HepG2 (cell line): ENCODE data around the gene ATM. TPM values are rescaled to one million over a fixed set of nuclear protein-coding genes. Genes with fewer than 3 reads are reported as not detected.
A peak's percentile ranks its signal among the peaks of the same experiment; 100 is the strongest.

Experiments
- FOXO1 ChIP-seq: sonication (generic); formaldehyde crosslinking; IDR thresholded peaks from 2 replicates; pipeline ENCODE4 v1.4.0; 2020; ENCODE audit warnings: missing genetic modification reagents
- HOXA3 ChIP-seq: sonication (generic); formaldehyde crosslinking; IDR thresholded peaks from 2 replicates; pipeline ENCODE4 v1.5.0; 2020; ENCODE audit warnings: missing genetic modification reagents
- RAD21 ChIP-seq: fragments of 450-650 bp; formaldehyde crosslinking; IDR thresholded peaks from 2 replicates; pipeline ENCODE4 v1.5.0; 2020; ENCODE audit warnings: mild to moderate bottlenecking
- TAF1 ChIP-seq: sonication (generic); formaldehyde crosslinking; IDR thresholded peaks from 2 replicates; pipeline ENCODE4 v1.4.0; 2020; ENCODE audit warnings: missing genetic modification reagents
- TRIM24 ChIP-seq: sonication (generic); formaldehyde crosslinking; IDR thresholded peaks from 2 replicates; pipeline ENCODE4 v1.8.0; 2022; ENCODE audit warnings: mild to moderate bottlenecking, missing genetic modification reagents
- ZBTB20 ChIP-seq: sonication (generic); formaldehyde crosslinking; IDR thresholded peaks from 2 replicates; pipeline ENCODE4 v1.8.1; 2023; ENCODE audit warnings: missing genetic modification reagents, low read depth, mild to moderate bottlenecking, borderline replicate concordance
- ZNF225 ChIP-seq: sonication (generic); formaldehyde crosslinking; IDR thresholded peaks from 2 replicates; pipeline ENCODE4 v1.4.0; 2020; ENCODE audit warnings: mild to moderate bottlenecking, missing genetic modification reagents
- ZNF619 ChIP-seq: sonication (generic); formaldehyde crosslinking; IDR thresholded peaks from 2 replicates; pipeline ENCODE4 v1.4.0; 2020; ENCODE audit warnings: mild to moderate bottlenecking, missing genetic modification reagents
- ZNF746 ChIP-seq: sonication (generic); formaldehyde crosslinking; IDR thresholded peaks from 2 replicates; pipeline ENCODE4 v1.8.0; 2022; ENCODE audit warnings: mild to moderate bottlenecking, missing genetic modification reagents
- polyA plus RNA-seq, 8 experiments: library from polyadenylated mRNA; depleted of rRNA in 3 of 8; stranded (reverse) in 7 of 8; unstranded in 1 of 8; fragments of >200 nt; fragmentation: Illumina TruSeq in 4 of 8; extraction: Trizol in 4 of 8; gene quantifications; 2 replicates each; pipeline versions ENCODE4 v1.2.1 to v1.2.3, GENCODE V29; 2011 to 2016; ENCODE audit warnings: low read depth in 4 of 8, missing spikeins in 1 of 8, mixed read lengths in 1 of 8; ENCODE audit not compliant: insufficient read depth in 1 of 8
- total RNA-seq, 5 experiments: library from RNA; depleted of rRNA; stranded (reverse); fragments of >200 nt; fragmentation: Illumina TruSeq; extraction: Trizol; gene quantifications; 2 replicates each; pipeline ENCODE4 v1.2.3, GENCODE V29; 2016; ENCODE audit warnings: low read depth in 1 of 5
- TF ChIP-seq, protein P1 (sequence below): sonication (generic); formaldehyde crosslinking; IDR thresholded peaks from 2 replicates; pipeline ENCODE4 v1.8.0; 2023; ENCODE audit warnings: mild to moderate bottlenecking, missing genetic modification reagents
- TF ChIP-seq, protein P2 (sequence below): sonication (generic); formaldehyde crosslinking; IDR thresholded peaks from 2 replicates; pipeline ENCODE4 v1.8.0; 2022; ENCODE audit warnings: mild to moderate bottlenecking, missing genetic modification reagents; ENCODE audit not compliant: insufficient replicate concordance
- TF ChIP-seq, protein P3 (sequence below): sonication (generic); formaldehyde crosslinking; IDR thresholded peaks from 2 replicates; pipeline ENCODE4 v1.4.0; 2020; ENCODE audit warnings: missing genetic modification reagents
- TF ChIP-seq, protein P4 (sequence below): sonication (generic); formaldehyde crosslinking; IDR thresholded peaks from 2 replicates; pipeline ENCODE4 v1.4.0; 2020; ENCODE audit warnings: missing genetic modification reagents
- TF ChIP-seq, protein P5 (sequence below): IDR thresholded peaks from 2 replicates; pipeline ENCODE4 v1.6.1; 2016; ENCODE audit warnings: low read depth
- TF ChIP-seq, protein P6 (sequence below): sonication (generic); formaldehyde crosslinking; IDR thresholded peaks from 2 replicates; pipeline ENCODE4 v1.5.1; 2020; ENCODE audit warnings: missing genetic modification reagents, mild to moderate bottlenecking, borderline replicate concordance

ATM gene
- total and polyA plus RNA-seq, 2 of the 13 experiments (the other 11 are each of a cell fraction or from before 2014, with no cell fraction given) = 40.0 to 71.6 TPM

DNA sequence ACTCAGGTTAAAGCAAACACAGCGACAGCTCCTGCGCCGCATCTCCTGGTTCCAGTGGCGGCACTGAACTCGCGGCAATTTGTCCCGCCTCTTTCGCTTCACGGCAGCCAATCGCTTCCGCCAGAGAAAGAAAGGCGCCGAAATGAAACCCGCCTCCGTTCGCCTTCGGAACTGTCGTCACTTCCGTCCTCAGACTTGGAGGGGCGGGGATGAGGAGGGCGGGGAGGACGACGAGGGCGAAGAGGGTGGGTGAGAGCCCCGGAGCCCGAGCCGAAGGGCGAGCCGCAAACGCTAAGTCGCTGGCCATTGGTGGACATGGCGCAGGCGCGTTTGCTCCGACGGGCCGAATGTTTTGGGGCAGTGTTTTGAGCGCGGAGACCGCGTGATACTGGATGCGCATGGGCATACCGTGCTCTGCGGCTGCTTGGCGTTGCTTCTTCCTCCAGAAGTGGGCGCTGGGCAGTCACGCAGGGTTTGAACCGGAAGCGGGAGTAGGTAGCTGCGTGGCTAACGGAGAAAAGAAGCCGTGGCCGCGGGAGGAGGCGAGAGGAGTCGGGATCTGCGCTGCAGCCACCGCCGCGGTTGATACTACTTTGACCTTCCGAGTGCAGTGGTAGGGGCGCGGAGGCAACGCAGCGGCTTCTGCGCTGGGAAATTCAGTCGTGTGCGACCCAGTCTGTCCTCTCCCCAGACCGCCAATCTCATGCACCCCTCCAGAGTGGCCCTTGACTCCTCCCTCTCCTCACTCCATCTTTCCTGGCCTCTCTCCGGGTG lies at the start of gene ATM, which contains the start of gene NPAT (continued):
- TF ChIP-seq, protein P1, sequence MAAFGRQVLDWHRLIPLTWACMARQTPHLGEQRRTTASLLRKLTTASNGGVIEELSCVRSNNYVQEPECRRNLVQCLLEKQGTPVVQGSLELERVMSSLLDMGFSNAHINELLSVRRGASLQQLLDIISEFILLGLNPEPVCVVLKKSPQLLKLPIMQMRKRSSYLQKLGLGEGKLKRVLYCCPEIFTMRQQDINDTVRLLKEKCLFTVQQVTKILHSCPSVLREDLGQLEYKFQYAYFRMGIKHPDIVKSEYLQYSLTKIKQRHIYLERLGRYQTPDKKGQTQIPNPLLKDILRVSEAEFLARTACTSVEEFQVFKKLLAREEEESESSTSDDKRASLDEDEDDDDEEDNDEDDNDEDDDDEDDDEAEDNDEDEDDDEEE (CRISPR knock-in tag) = no peak
- TF ChIP-seq, protein P2, sequence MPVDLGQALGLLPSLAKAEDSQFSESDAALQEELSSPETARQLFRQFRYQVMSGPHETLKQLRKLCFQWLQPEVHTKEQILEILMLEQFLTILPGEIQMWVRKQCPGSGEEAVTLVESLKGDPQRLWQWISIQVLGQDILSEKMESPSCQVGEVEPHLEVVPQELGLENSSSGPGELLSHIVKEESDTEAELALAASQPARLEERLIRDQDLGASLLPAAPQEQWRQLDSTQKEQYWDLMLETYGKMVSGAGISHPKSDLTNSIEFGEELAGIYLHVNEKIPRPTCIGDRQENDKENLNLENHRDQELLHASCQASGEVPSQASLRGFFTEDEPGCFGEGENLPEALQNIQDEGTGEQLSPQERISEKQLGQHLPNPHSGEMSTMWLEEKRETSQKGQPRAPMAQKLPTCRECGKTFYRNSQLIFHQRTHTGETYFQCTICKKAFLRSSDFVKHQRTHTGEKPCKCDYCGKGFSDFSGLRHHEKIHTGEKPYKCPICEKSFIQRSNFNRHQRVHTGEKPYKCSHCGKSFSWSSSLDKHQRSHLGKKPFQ (CRISPR knock-in tag) = peak; percentile 87
- TF ChIP-seq FOXO1 (CRISPR knock-in tag) (peak; percentile 67), HOXA3 (CRISPR knock-in tag) (peak; percentile 96), ZNF746 (peak; percentile 16; the same call in 1 of the 2 replicates), TRIM24 (CRISPR knock-in tag) (no peak), ZNF225 (CRISPR knock-in tag) (no peak), RAD21 (peak; percentile 85), ZNF619 (CRISPR knock-in tag) (peak; percentile 60), ZBTB20 (CRISPR knock-in tag) (peak; percentile 66; the same call in 1 of the 2 replicates), TAF1 (CRISPR knock-in tag) (peak; percentile 81)
- TF ChIP-seq, protein P3, sequence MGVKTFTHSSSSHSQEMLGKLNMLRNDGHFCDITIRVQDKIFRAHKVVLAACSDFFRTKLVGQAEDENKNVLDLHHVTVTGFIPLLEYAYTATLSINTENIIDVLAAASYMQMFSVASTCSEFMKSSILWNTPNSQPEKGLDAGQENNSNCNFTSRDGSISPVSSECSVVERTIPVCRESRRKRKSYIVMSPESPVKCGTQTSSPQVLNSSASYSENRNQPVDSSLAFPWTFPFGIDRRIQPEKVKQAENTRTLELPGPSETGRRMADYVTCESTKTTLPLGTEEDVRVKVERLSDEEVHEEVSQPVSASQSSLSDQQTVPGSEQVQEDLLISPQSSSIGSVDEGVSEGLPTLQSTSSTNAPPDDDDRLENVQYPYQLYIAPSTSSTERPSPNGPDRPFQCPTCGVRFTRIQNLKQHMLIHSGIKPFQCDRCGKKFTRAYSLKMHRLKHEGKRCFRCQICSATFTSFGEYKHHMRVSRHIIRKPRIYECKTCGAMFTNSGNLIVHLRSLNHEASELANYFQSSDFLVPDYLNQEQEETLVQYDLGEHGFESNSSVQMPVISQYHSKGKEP (CRISPR knock-in tag) = 0 out of 2 replicates have a peak, but pooled peaks have one; percentile 51
- TF ChIP-seq, protein P4, sequence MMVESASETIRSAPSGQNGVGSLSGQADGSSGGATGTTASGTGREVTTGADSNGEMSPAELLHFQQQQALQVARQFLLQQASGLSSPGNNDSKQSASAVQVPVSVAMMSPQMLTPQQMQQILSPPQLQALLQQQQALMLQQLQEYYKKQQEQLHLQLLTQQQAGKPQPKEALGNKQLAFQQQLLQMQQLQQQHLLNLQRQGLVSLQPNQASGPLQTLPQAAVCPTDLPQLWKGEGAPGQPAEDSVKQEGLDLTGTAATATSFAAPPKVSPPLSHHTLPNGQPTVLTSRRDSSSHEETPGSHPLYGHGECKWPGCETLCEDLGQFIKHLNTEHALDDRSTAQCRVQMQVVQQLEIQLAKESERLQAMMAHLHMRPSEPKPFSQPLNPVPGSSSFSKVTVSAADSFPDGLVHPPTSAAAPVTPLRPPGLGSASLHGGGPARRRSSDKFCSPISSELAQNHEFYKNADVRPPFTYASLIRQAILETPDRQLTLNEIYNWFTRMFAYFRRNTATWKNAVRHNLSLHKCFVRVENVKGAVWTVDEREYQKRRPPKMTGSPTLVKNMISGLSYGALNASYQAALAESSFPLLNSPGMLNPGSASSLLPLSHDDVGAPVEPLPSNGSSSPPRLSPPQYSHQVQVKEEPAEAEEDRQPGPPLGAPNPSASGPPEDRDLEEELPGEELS (CRISPR knock-in tag) = peak; percentile 20; the same call in 1 of the 2 replicates
- TF ChIP-seq, protein P5, sequence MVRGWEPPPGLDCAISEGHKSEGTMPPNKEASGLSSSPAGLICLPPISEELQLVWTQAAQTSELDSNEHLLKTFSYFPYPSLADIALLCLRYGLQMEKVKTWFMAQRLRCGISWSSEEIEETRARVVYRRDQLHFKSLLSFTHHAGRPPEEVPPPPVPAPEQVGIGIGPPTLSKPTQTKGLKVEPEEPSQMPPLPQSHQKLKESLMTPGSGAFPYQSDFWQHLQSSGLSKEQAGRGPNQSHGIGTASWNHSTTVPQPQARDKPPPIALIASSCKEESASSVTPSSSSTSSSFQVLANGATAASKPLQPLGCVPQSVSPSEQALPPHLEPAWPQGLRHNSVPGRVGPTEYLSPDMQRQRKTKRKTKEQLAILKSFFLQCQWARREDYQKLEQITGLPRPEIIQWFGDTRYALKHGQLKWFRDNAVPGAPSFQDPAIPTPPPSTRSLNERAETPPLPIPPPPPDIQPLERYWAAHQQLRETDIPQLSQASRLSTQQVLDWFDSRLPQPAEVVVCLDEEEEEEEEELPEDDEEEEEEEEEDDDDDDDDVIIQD = peak; percentile 95
- TF ChIP-seq, protein P6, sequence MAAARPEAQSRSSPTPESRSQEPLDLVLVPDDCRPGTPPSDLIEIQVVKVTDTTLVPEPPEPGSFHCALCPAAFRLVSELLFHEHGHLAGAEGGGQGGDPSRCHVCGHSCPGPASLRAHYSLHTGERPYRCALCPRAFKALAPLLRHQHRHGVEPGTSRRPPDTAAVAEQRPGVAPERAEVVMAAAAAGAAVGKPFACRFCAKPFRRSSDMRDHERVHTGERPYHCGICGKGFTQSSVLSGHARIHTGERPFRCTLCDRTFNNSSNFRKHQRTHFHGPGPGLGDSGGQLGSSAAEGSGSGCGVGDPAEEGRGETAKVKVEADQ (CRISPR knock-in tag) = peak; percentile 63; the same call in 1 of the 2 replicates
